Thyroid gland (tissue), 4 donors: Measurements from ENCODE around the gene BCL11B. TPM values are rescaled to one million over a fixed set of nuclear protein-coding genes. Genes with fewer than 3 reads are reported as not detected.

Experiments used
- DNase-seq, 2 donors: peaks; one replicate each; pipeline ENCODE4 v3.0.0-alpha.2; 2019
- H3K27ac ChIP-seq, 3 donors: fragments of 200-600 bp; sonication (generic); 1 replicate in 2 of 3; 2 replicates in 1 of 3; pipeline ENCODE4 v1.5.1; 2016 to 2019; ENCODE audit warnings: mild to moderate bottlenecking in 1 of 3, moderate library complexity in 1 of 3
- H3K27me3 ChIP-seq: fragments of 200-600 bp; sonication (generic); one replicate; pipeline ENCODE4 v1.5.1; 2019
- H3K36me3 ChIP-seq, 2 donors: fragments of 200-600 bp; sonication (generic); one replicate each; pipeline ENCODE4 v1.5.1; 2016 to 2019
- H3K4me1 ChIP-seq, 2 donors: fragments of 200-600 bp; sonication (generic); one replicate each; pipeline ENCODE4 v1.5.1; 2017 to 2019
- H3K4me3 ChIP-seq, 3 donors: fragments of 200-600 bp; sonication (generic); replicated peaks in 1 of 3; 1 replicate in 2 of 3; 2 replicates in 1 of 3; pipeline ENCODE4 v1.5.1; 2016; ENCODE audit warnings: mild to moderate bottlenecking in 1 of 3
- H3K9me3 ChIP-seq: fragments of 200-600 bp; sonication (generic); one replicate; pipeline ENCODE4 v1.5.1; 2017
- CTCF ChIP-seq, 6 experiments: fragments of 200-600 bp in 3 of 6; fragments of 450-650 bp in 3 of 6; sonication (generic) in 3 of 6; IDR thresholded peaks; one replicate each; pipeline ENCODE4 v1.5.1; 2016 to 2019; ENCODE audit warnings: antibody characterized with exemption in 6 of 6, mild to moderate bottlenecking in 2 of 6, inconsistent platforms in 1 of 6, moderate library complexity in 1 of 6
- POLR2A ChIP-seq, 2 donors: fragments of 450-650 bp; IDR thresholded peaks; one replicate each; pipeline ENCODE4 v1.6.1; 2017; ENCODE audit warnings: antibody characterized with exemption in 2 of 2, mild to moderate bottlenecking in 2 of 2, moderate library complexity in 1 of 2
- WGBS, 2 donors: methylation state at CpG; one replicate each; pipeline ENCODE4 v1.1.5; 2017; 5-methylcytosine and 5-hydroxymethylcytosine counted together
- intact Hi-C: fragments of 100-400 bp; cut with DNase I; formaldehyde crosslinking; loops from one replicate; pipeline ENCODE4 v1.15.1; 2023
- total RNA-seq, 4 donors: library from RNA; depleted of rRNA; stranded (reverse); fragments of >200 nt; gene quantifications; one replicate each; pipeline ENCODE4 v1.2.3, GENCODE V29; 2016

Gene BCL11B
- total RNA-seq, 4 donors from 2014 or later = 0.81 to 4.3 (median 2.3) TPM

GRCh38 chr14:99208318-99208717, 63.7 kb downstream of the BCL11B start:
- no peaks in the 10 kb centered on the region for H3K27me3 ChIP-seq
- intact Hi-C loops = no loop called here
- DNase-seq = no peak
- no peaks in the 10 kb centered on the region for H3K4me1 ChIP-seq
- H3K9me3 ChIP-seq = no peaks in the 10 kb centered on the region
- no peak overlapping the region for H3K4me3 ChIP-seq
- H3K36me3 ChIP-seq = no peaks in the 10 kb centered on the region
- no peak overlapping the region for H3K27ac ChIP-seq
- WGBS, 2 donors = 80 to 88% methylated on average over 8 to 9 of the region's 9 CpGs
- TF ChIP-seq CTCF (IDR thresholded peaks at IDR 0.05) (no peak), POLR2A (IDR thresholded peaks at IDR 0.05) (no peak)

- DNase-seq = no peak
- Histone ChIP-seq H3K36me3 (no peaks in the 10 kb centered on the region), H3K9me3 (no peaks in the 10 kb centered on the region), H3K27ac (no peak overlapping the region), H3K27me3 (no peaks in the 10 kb centered on the region), H3K4me1 (no peaks in the 10 kb centered on the region), H3K4me3 (no peak overlapping the region)
- 100% methylated on average over 1 of the region's 4 CpGs; no CpG with 5 or more reads in 1 of the 2 donors for WGBS, 2 donors
- intact Hi-C loops = no loop called here
- TF ChIP-seq POLR2A (IDR thresholded peaks at IDR 0.05) = no peak
- TF ChIP-seq CTCF (IDR thresholded peaks at IDR 0.05) = no peak
These were observed 64.5 kb downstream of the BCL11B start for GRCh38 chr14:99207456-99207855.

- no peaks in the 10 kb centered on the region for H3K9me3 ChIP-seq
- H3K4me1 ChIP-seq = no peaks in the 10 kb centered on the region
- 89 to 96% methylated on average over 4 of the region's 4 CpGs for WGBS, 2 donors
- DNase-seq = no peak
- intact Hi-C loops = no loop called here
- H3K27me3 ChIP-seq = no peaks in the 10 kb centered on the region
- no peaks in the 10 kb centered on the region for H3K36me3 ChIP-seq
- H3K4me3 ChIP-seq = no peak overlapping the region
- no peak overlapping the region for H3K27ac ChIP-seq
- TF ChIP-seq CTCF (IDR thresholded peaks at IDR 0.05) = no peak
- no peak for TF ChIP-seq POLR2A (IDR thresholded peaks at IDR 0.05)
These were observed 65.9 kb downstream of the BCL11B start for GRCh38 chr14:99206090-99206489.

- Histone ChIP-seq H3K4me3 (no peak overlapping the region), H3K4me1 (no peaks in the 10 kb centered on the region), H3K9me3 (no peaks in the 10 kb centered on the region), H3K36me3 (no peaks in the 10 kb centered on the region), H3K27ac (no peak overlapping the region), H3K27me3 (no peaks in the 10 kb centered on the region)
- WGBS, 2 donors = 87 to 91% methylated on average over 15 to 17 of the region's 17 CpGs
- TF ChIP-seq CTCF (IDR thresholded peaks at IDR 0.05) (no peak), POLR2A (IDR thresholded peaks at IDR 0.05) (no peak)
- intact Hi-C loops = no loop called here
- DNase-seq = no peak
These were observed 66.8 kb downstream of the BCL11B start for GRCh38 chr14:99205086-99205688.

GRCh38 chr14:99203801-99204200, 68.2 kb downstream of the BCL11B start:
- no peaks in the 10 kb centered on the region for H3K9me3 ChIP-seq
- intact Hi-C loops = no loop called here
- no peaks in the 10 kb centered on the region for H3K27me3 ChIP-seq
- no peak for DNase-seq
- no peaks in the 10 kb centered on the region for H3K4me1 ChIP-seq
- 99 to 100% methylated on average over 8 of the region's 8 CpGs for WGBS, 2 donors
- H3K36me3 ChIP-seq = no peaks in the 10 kb centered on the region
- no peak overlapping the region for H3K4me3 ChIP-seq
- no peak for TF ChIP-seq POLR2A (IDR thresholded peaks at IDR 0.05)
- no peak for TF ChIP-seq CTCF (IDR thresholded peaks at IDR 0.05)
- H3K27ac ChIP-seq = no peak overlapping the region
